T-helper 1 cell treated with Interleukin-12 subunit alpha and Interleukin-12 subunit beta and Interleukin-4 antibody, amounts not matched to agents 30 μg/mL and 1 μg/mL, for 36 hours (primary cell): Measurements from ENCODE around the gene KCNJ12.
"Not testable (repeated sequence)": the region's sequence is repeated elsewhere in the genome, so short reads cannot be mapped to it uniquely, and the experiment has no call there.

ENCODE experiments used
- H3K27ac Mint-ChIP-seq: one replicate; pipeline ENCODE4 v1.8.0; 2021; ENCODE audit warnings: mild to moderate bottlenecking, mixed read lengths
- H3K27me3 Mint-ChIP-seq: one replicate; pipeline ENCODE4 v1.8.0; 2021; ENCODE audit warnings: low read depth, mixed read lengths
- H3K36me3 Mint-ChIP-seq: one replicate; pipeline ENCODE4 v1.8.0; 2021; ENCODE audit warnings: low read depth, mixed read lengths
- H3K4me1 Mint-ChIP-seq: one replicate; pipeline ENCODE4 v1.8.0; 2021; ENCODE audit warnings: low read depth, mixed read lengths
- H3K4me3 Mint-ChIP-seq: one replicate; pipeline ENCODE4 v1.8.0; 2021; ENCODE audit warnings: mild to moderate bottlenecking, moderate library complexity, mixed read lengths
- H3K9me3 Mint-ChIP-seq: one replicate; pipeline ENCODE4 v1.8.0; 2021; ENCODE audit warnings: mixed read lengths

Gene KCNJ12

DNA sequence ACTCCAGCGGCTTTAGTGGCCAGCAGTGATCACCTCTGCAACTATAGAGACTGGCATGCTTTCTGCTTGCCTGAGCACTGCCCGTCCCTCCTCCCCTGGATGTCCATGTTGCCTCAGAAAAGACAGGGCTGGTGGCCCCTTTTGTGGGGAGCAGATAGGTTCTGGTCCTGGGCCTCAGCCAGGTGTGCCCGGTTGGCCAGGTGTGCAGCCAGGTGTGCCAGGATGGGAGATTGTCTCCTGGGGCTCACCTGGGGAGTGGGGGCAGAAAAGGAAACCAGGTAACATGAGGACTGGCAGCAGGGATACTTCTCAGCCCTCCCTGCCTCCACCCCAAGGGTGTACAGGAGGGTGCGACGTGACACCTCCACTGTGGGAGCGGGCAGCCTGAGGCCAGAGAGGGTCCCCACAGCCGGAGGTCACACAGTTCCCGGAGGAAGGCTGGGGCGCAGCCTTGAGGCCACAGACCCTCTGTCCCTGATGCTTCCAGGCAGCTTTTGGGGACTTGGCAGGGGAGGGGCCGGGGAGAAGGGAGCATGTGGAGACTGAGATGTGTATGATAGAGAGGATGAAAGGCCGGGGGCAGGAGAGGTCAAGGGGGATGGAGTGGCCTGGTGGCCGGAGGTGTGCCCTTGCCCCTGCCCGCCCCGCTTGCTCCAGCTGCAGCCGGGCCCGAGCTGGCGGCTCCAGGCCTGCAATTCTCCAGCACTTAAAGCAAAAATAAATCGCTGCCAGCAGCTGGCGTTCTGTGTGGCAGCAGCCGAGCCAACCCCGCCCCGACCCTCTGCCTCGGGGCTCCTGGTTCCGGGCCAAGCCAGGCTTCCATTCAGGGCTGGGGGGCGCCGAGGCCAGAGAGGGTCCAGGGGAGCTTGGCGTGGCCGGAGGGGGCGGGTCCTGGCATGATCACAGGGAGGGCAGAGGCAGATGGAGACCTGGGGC lies 6.7 kb downstream of the KCNJ12 start:
- Mint-ChIP-seq H3K9me3 (no peaks in the 10 kb centered on the region), H3K36me3 (no peaks in the 10 kb centered on the region), H3K27me3 (peaks cover 1% of the 10 kb centered on the region), H3K4me1 (no peaks in the 10 kb centered on the region), H3K4me3 (no peak overlapping the region), H3K27ac (no peak overlapping the region)

DNA sequence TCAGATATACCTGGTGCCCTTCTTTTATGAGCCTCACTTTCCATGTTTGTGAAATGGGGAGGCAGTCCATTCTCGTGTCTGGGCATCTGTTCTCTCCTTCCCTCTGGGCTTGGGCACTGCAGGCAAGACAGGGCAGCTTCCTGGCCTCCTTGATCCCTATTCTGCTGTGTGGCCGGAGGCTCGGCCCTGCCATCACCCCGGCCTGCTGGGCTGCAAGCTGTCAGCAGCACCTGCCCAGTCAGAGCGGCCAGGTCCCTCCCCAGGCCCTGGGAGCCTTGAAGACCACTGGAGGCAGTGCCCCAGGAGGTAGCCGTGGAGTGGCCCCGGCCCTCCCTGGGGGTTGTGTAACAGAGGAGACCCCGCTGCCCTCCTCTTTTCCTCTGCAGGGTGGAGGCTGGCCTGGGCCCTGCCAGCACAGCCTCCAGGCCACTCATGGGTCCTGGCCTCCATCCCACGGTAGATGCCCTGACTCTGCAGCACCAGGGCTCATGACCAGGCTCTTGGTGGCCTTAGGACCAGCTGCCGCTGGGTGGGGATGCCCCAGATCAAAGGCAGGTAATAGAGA lies 9.2 kb downstream of the KCNJ12 start:
- no peaks in the 10 kb centered on the region for H3K4me1 Mint-ChIP-seq
- H3K27ac Mint-ChIP-seq = no peak overlapping the region
- no peak overlapping the region for H3K4me3 Mint-ChIP-seq
- no peaks in the 10 kb centered on the region for H3K9me3 Mint-ChIP-seq
- no peaks in the 10 kb centered on the region for H3K27me3 Mint-ChIP-seq
- no peaks in the 10 kb centered on the region for H3K36me3 Mint-ChIP-seq

DNA sequence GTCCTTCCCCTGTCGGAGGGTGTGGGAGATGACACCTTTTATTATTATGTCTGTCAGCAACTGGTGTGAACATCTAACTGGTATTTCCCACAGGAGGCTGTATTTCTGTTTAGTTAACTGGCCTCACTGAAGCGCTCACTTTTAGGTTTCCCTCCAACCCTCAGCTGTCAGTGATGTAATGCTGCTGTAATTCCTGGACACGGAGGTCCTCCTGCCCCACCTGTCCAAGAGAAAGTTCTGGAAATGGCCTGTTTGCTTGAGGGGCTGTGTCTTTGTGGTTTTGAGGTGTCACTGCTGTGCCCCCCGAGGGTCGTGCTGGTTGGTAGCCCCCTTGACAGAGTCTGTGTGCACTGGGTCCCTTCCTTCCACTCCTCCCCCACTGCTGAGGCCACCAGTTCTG lies 11.5 kb downstream of the KCNJ12 start:
- Mint-ChIP-seq H3K27ac (no peak overlapping the region), H3K4me1 (no peaks in the 10 kb centered on the region), H3K36me3 (no peaks in the 10 kb centered on the region), H3K27me3 (no peaks in the 10 kb centered on the region), H3K4me3 (no peak overlapping the region), H3K9me3 (no peaks in the 10 kb centered on the region)

DNA sequence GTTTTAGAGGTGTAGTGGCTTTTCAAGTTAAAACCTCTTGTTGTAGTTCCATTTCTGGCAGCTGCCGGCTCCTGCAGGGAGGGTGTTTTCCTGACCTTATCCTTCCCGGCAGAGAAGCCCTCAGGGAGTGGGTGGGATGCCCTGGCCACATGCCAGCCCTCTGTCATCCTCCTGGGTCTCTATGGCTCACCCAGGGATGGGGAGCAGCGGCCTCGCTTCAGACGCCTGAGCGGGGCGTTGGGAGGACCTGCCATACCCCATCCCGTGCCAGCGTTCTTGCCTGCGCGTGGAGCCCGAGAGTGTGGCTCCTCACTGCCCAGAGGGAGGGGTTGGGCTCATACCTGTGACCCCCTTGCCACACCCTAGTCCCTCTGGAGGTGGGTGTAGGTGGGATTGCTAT lies 11.9 kb downstream of the KCNJ12 start:
- H3K4me3 Mint-ChIP-seq = no peak overlapping the region
- H3K36me3 Mint-ChIP-seq = no peaks in the 10 kb centered on the region
- H3K27me3 Mint-ChIP-seq = no peaks in the 10 kb centered on the region
- no peaks in the 10 kb centered on the region for H3K4me1 Mint-ChIP-seq
- H3K27ac Mint-ChIP-seq = no peak overlapping the region
- H3K9me3 Mint-ChIP-seq = no peaks in the 10 kb centered on the region

DNA sequence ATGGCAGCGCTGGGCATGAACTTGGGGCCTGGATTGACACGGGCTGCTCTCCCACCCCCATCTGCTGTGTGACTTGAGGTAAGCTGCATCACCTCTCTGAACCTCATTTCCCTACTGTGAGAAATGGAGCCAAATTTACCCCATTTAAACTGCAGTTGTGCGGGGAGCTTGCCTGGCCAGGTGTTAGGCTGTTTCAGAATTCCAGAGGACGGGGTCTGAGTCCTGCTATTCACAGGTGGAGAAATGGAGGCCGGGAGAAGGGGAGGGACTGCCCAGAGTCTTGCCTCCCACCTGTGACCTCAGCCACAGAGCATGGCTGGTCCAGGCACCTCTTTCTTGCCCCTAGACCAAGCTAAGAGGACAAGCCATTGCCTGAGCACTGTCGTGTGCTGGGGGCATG lies 12.8 kb downstream of the KCNJ12 start:
- H3K4me3 Mint-ChIP-seq = no peak overlapping the region
- H3K4me1 Mint-ChIP-seq = no peaks in the 10 kb centered on the region
- no peaks in the 10 kb centered on the region for H3K27me3 Mint-ChIP-seq
- no peaks in the 10 kb centered on the region for H3K36me3 Mint-ChIP-seq
- H3K9me3 Mint-ChIP-seq = no peaks in the 10 kb centered on the region
- H3K27ac Mint-ChIP-seq = no peak overlapping the region

DNA sequence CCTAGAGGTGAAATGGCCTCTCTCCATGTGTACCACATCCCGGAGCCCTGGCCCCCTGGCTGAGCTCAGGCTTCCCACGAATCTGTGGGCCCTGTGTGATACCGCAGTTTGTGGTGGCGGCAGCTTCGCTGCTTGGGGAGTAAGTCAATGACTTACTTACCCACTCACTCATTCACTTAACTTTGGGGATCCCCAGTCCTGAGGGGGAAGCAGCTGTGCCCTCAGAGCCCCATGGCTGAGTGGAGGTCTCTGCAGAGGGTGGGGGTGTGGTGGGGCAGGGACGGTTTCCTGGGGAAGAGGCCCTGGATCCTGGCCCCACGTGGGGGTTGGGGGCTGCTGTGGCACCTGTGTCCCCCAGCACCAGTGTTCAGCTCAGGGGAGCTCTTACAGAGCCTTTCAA lies 13.2 kb downstream of the KCNJ12 start:
- Mint-ChIP-seq H3K27me3 (no peaks in the 10 kb centered on the region), H3K4me1 (no peaks in the 10 kb centered on the region), H3K4me3 (no peak overlapping the region), H3K36me3 (no peaks in the 10 kb centered on the region), H3K9me3 (no peaks in the 10 kb centered on the region), H3K27ac (no peak overlapping the region)

DNA sequence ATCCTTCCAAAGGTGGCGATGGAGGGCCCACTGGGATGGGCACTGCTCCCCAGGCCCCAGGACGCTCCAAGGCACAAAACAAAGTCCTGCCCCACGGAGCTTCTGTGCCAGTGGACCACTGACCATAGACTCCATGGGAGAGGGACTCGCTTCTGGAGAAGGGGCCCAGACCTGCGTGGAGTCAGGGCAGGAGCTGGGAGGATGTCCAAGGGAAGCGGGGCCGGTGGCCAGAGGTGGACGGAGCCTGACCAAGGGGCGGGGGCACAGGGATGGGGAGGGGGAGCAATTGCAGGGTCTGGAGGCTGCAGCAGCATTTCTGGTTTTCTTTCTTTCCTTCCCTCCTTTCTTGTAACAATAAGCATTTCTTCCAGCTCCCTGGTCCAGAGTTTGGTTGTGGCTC lies 14.1 kb downstream of the KCNJ12 start:
- H3K27me3 Mint-ChIP-seq = no peaks in the 10 kb centered on the region
- H3K27ac Mint-ChIP-seq = no peak overlapping the region
- no peak overlapping the region for H3K4me3 Mint-ChIP-seq

DNA sequence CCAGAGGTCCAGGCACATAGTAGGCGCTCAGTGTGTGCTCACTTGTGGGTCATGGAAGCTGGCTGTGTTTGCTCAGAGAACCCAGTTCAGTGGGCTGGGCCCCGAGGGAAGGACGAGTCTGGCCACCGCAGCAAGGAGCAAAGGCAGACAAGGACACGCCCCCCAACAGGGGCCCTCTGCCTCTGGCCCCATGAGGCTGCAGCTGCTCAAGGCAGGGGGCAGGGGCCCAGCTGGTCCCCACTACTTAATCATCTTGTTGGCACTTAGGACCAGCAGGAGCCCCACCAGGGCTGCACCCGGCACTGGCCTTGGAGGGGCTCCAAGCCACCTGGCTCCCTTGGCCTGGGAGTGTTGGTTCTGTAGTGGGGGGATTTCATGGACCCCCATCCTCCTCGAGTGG lies 16.1 kb downstream of the KCNJ12 start:
- H3K4me3 Mint-ChIP-seq = no peak overlapping the region
- no peaks in the 10 kb centered on the region for H3K36me3 Mint-ChIP-seq
- no peaks in the 10 kb centered on the region for H3K4me1 Mint-ChIP-seq
- no peaks in the 10 kb centered on the region for H3K9me3 Mint-ChIP-seq
- H3K27ac Mint-ChIP-seq = no peak overlapping the region
- H3K27me3 Mint-ChIP-seq = no peaks in the 10 kb centered on the region

More for the DNA sequence above, 14.1 kb downstream of the KCNJ12 start:
- no peaks in the 10 kb centered on the region for H3K4me1 Mint-ChIP-seq
- no peaks in the 10 kb centered on the region for H3K36me3 Mint-ChIP-seq
- no peaks in the 10 kb centered on the region for H3K9me3 Mint-ChIP-seq

DNA sequence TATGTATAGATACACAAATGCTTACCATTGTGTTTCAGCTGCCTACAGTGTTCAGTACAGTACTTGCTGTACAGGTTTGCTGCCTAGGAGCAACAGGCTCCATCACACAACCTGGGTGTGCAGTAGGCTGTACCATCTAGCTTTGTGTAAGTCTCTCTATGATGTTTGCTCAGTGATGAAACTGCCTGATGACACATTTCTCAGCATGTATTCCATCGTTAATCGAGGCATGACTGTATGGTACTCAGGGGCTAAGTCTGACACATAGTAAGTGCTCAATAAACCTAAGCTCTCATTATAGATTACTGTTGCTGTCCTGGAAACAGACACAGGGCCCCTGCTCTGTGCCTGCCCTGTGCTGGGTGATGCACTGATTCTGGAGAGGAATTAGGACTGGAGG lies 18.1 kb downstream of the KCNJ12 start:
- no peak overlapping the region for H3K27ac Mint-ChIP-seq
- no peak overlapping the region for H3K4me3 Mint-ChIP-seq
- no peaks in the 10 kb centered on the region for H3K4me1 Mint-ChIP-seq
- H3K36me3 Mint-ChIP-seq = no peaks in the 10 kb centered on the region
- H3K9me3 Mint-ChIP-seq = no peaks in the 10 kb centered on the region
- H3K27me3 Mint-ChIP-seq = no peaks in the 10 kb centered on the region

DNA sequence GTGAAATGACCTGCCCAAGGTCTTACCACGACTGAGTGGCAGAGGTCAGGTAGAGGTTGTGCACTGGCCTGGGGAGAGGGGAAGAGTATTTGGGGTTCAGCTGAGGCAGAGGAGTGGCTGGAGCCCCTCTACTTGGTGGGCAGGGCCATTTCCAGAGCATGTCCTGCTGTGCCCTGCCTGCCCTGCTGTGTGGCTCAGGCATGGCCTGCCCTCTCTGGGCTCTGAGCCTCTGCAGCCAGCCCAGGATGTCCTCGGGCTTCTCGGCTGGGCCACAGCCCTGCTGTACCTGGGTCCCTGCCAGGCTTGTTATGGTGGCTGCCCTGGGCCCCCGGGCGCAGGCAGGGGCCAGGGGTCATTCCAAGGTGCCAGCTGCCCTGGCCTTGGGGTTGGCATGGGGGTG lies 19.6 kb downstream of the KCNJ12 start:
- no peak overlapping the region for H3K4me3 Mint-ChIP-seq
- H3K27ac Mint-ChIP-seq = no peak overlapping the region
- no peaks in the 10 kb centered on the region for H3K27me3 Mint-ChIP-seq
- H3K36me3 Mint-ChIP-seq = no peaks in the 10 kb centered on the region
- H3K9me3 Mint-ChIP-seq = no peaks in the 10 kb centered on the region
- H3K4me1 Mint-ChIP-seq = no peaks in the 10 kb centered on the region

DNA sequence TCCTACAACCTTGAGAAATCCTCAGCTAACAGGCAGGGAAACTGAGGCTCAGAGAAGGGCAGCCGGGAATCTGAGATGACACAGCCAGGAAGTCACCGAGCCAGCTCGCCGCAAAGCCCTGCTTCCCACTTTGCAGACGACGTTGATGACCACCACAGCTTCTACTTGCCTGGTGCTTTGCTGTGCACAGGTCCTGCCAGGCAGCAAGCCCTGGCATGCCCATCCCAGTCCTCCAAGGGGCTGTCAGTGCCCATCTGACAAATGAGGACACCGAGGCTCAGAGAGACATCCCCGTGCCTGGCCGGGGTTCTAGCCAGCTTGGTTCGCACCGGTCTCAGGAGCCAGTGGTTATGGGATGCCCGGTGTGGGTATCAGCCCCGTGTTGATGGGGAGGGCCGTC lies 20.1 kb downstream of the KCNJ12 start:
- Mint-ChIP-seq H3K27me3 (no peaks in the 10 kb centered on the region), H3K9me3 (no peaks in the 10 kb centered on the region), H3K27ac (no peak overlapping the region), H3K4me3 (no peak overlapping the region), H3K36me3 (no peaks in the 10 kb centered on the region), H3K4me1 (no peaks in the 10 kb centered on the region)

DNA sequence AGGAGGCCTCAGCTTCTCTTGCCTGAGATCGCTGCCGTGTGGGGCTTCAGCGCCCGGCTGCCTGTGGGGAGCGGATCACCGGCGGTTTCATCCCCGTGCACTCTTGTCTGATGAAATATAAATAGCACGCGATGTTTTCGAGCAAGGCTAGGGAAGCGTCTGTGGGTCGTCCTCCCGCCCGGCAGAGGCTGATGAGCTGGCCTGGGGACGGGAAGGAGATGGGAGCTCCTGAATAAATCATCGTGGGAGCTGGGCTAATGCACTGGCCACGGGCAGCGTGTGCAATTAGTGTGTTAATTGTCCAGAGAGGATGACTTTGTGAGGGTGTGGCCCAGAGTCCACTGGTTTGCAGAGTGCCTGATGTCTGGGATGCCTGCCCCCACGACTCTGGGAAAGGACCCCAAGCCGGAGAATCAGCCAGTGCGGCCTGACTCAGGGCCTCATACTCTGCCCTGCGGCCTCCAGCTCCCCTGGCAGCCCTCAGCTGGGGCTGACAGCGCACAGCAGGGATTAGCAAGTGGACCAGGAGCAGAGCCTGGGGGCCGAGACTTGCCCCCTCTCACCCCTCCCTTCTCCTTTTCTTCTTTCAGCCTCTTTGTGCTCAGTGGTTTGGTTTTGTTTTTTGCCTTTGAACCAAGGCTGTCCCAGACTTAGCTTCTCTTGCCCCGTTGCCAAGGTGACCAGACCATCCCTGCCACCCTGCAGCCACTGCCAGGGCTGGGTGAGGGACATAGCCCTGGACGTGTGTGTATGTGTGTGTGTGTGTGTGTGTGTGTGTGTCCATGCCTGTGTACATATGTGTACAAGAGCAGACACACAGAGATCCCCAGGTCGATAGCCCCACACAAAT lies 21.4 kb downstream of the KCNJ12 start:
- no peaks in the 10 kb centered on the region for H3K36me3 Mint-ChIP-seq
- no peak overlapping the region for H3K4me3 Mint-ChIP-seq
- peaks cover 5% of the 10 kb centered on the region for H3K9me3 Mint-ChIP-seq

DNA sequence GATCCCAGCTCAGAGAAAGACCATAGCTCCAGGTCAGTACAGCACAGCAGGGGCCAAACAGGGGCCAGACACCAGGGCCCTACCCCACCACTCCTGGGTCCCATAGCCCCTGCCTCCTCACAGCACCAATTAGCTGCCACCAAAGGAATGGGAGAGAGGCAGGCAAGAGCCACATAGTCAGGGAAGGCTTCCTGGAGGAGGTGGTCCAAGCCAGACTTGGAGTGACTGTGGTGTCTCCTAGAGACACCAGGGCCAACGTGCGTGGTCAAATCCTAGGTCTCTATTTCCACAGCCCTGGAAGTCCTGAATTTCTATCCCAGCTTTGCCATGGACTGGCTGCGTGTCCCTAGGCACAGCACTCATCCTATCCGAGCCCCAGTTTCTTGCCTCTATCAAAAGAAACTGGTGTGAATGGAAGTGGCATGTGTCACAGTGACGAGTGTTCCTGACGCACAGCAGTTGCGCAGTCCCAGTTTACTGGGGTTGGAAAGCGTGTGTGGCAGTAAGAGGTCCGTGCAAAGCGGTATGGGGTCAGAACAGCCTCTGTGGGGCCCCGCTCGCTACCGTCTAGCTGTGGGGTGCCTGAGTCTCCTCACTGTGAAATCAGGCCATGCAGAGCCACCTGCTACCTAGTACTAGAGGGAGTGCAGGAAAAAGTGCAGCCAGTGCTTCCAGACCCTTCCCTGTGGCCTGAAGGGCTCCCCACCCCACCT lies 23.5 kb downstream of the KCNJ12 start:
- no peaks in the 10 kb centered on the region for H3K4me1 Mint-ChIP-seq
- H3K27me3 Mint-ChIP-seq = no peaks in the 10 kb centered on the region
- H3K4me3 Mint-ChIP-seq = no peak overlapping the region
- H3K27ac Mint-ChIP-seq = no peak overlapping the region
- H3K36me3 Mint-ChIP-seq = no peaks in the 10 kb centered on the region
- H3K9me3 Mint-ChIP-seq = peaks cover 5% of the 10 kb centered on the region

More for the DNA sequence above, 21.4 kb downstream of the KCNJ12 start:
- Mint-ChIP-seq H3K27ac (no peak overlapping the region), H3K27me3 (no peaks in the 10 kb centered on the region), H3K4me1 (no peaks in the 10 kb centered on the region)

DNA sequence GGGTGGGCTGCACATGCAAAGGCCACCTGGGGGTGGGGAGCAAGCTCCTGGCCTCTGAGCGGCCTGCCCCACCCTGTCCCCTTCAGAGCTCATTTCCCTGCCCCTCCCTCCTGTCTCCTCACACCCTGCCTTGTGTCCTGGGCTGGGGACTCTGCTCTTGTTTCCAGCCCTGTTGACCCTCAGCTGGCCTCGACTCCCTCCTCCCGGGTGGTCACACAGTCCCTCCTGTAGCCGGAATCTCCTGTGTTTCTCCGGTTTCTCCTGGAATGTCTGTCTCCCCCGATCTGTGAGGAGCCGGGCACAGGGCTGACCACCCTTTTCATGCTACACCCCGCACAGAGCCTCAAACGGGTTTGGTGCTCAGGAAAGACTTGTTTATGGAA lies 24.0 kb downstream of the KCNJ12 start:
- not testable (repeated sequence) for H3K36me3 Mint-ChIP-seq, H3K9me3 Mint-ChIP-seq, H3K27ac Mint-ChIP-seq, H3K4me1 Mint-ChIP-seq, H3K27me3 Mint-ChIP-seq, H3K4me3 Mint-ChIP-seq
